WTC11 (cell line): ENCODE data around the gene NAA25. TPM values are rescaled to one million over a fixed set of nuclear protein-coding genes. Genes with fewer than 3 reads are reported as not detected.

Experiments
- ATAC-seq: fragments of 200-7000 bp; cut with Tn5 transposase; 2 replicates; pipeline ENCODE4 v1.10.0; 2021; ENCODE audit warnings: mild to moderate bottlenecking, moderate library complexity
- CTCF ChIA-PET: fragments of 300-600 bp; sonication (Branson Sonifier 250); formaldehyde crosslinking; loops from one replicate; lab custom pipeline; 2021; ENCODE audit warnings: antibody characterized with exemption; lab: Charles Lee
- POLR2A ChIA-PET: fragments of 350-600 bp; sonication (Branson Sonifier 250); formaldehyde crosslinking; loops from one replicate; lab custom pipeline; 2021; ENCODE audit warnings: antibody characterized with exemption; lab: Charles Lee
- DNase-seq: peaks from one replicate; pipeline ENCODE4 v3.0.0; 2021; ENCODE audit warnings: low spot score
- H3K27ac Mint-ChIP-seq: 2 replicates; pipeline ENCODE4 v1.8.0; 2021; ENCODE audit warnings: mixed read lengths
- H3K27me3 Mint-ChIP-seq: 2 replicates; pipeline ENCODE4 v1.8.0; 2021; ENCODE audit warnings: low read depth, mild to moderate bottlenecking, moderate library complexity, mixed read lengths
- H3K36me3 Mint-ChIP-seq: 2 replicates; pipeline ENCODE4 v1.8.0; 2021; ENCODE audit warnings: mixed read lengths
- H3K4me1 Mint-ChIP-seq: 2 replicates; pipeline ENCODE4 v1.8.0; 2022; ENCODE audit warnings: mixed read lengths
- H3K4me3 Mint-ChIP-seq: 2 replicates; pipeline ENCODE4 v1.8.0; 2021; ENCODE audit warnings: mild to moderate bottlenecking, moderate library complexity, mixed read lengths
- H3K9me3 Mint-ChIP-seq: 2 replicates; pipeline ENCODE4 v1.8.0; 2021; ENCODE audit warnings: mixed read lengths
- CBFB ChIP-seq: sonication (generic); formaldehyde crosslinking; IDR thresholded peaks from 2 replicates; pipeline ENCODE4 v1.8.1; 2022; ENCODE audit warnings: mild to moderate bottlenecking, low read depth, missing genetic modification reagents
- ETV6 ChIP-seq: sonication (generic); formaldehyde crosslinking; IDR thresholded peaks from 2 replicates; pipeline ENCODE4 v1.8.1; 2022; ENCODE audit warnings: mild to moderate bottlenecking, missing genetic modification reagents
- GABPB1 ChIP-seq: sonication (generic); formaldehyde crosslinking; IDR thresholded peaks from 2 replicates; pipeline ENCODE4 v1.8.1; 2023; ENCODE audit warnings: mild to moderate bottlenecking, missing genetic modification reagents
- JUN ChIP-seq: sonication (generic); formaldehyde crosslinking; IDR thresholded peaks from 2 replicates; pipeline ENCODE4 v1.8.0; 2023; ENCODE audit warnings: mild to moderate bottlenecking, missing genetic modification reagents
- KAT7 ChIP-seq: sonication (generic); formaldehyde crosslinking; IDR thresholded peaks from 2 replicates; pipeline ENCODE4 v1.8.1; 2023; ENCODE audit warnings: missing genetic modification reagents, mild to moderate bottlenecking, borderline replicate concordance
- NR1H2 ChIP-seq: sonication (generic); formaldehyde crosslinking; IDR thresholded peaks from 2 replicates; pipeline ENCODE4 v1.9.0; 2021; ENCODE audit warnings: mild to moderate bottlenecking, moderate library complexity, missing genetic modification reagents
- NR2C2 ChIP-seq: sonication (generic); formaldehyde crosslinking; IDR thresholded peaks from 2 replicates; pipeline ENCODE4 v1.8.0; 2022; ENCODE audit warnings: mild to moderate bottlenecking, missing genetic modification reagents
- SMAD4 ChIP-seq: sonication (generic); formaldehyde crosslinking; IDR thresholded peaks from 2 replicates; pipeline ENCODE4 v1.8.0; 2022; ENCODE audit warnings: mild to moderate bottlenecking, missing genetic modification reagents
- TEAD4 ChIP-seq: sonication (generic); formaldehyde crosslinking; IDR thresholded peaks from 2 replicates; pipeline ENCODE4 v1.8.0; 2022; ENCODE audit warnings: mild to moderate bottlenecking, missing genetic modification reagents
- ZNF423 ChIP-seq: fragments of 250-450 bp; sonication (Bioruptor Pico); IDR thresholded peaks from 2 replicates; pipeline ENCODE4 v2.1.2; 2022; ENCODE audit warnings: mild to moderate bottlenecking, moderate library complexity
- total RNA-seq: library from RNA; stranded (reverse); gene quantifications from 3 replicates; pipeline ENCODE4 v1.2.3, GENCODE V29; 2021
- TF ChIP-seq, protein P1 (sequence below): fragments of 250-450 bp; sonication (Bioruptor Pico); IDR thresholded peaks from 2 replicates; pipeline ENCODE4 v1.8.0; 2021; ENCODE audit warnings: mild to moderate bottlenecking
- TF ChIP-seq, protein P2 (sequence below): sonication (generic); formaldehyde crosslinking; IDR thresholded peaks from 2 replicates; pipeline ENCODE4 v1.8.0; 2022; ENCODE audit warnings: mild to moderate bottlenecking, missing genetic modification reagents
- TF ChIP-seq, protein P3 (sequence below): sonication (generic); formaldehyde crosslinking; IDR thresholded peaks from 2 replicates; pipeline ENCODE4 v1.8.0; 2023; ENCODE audit warnings: missing genetic modification reagents
- TF ChIP-seq, protein P4 (sequence below): fragments of 250-450 bp; sonication (Bioruptor Pico); conservative IDR thresholded peaks from 2 replicates; pipeline ENCODE4 v1.9.0; 2021; ENCODE audit warnings: mild to moderate bottlenecking
- TF ChIP-seq, protein P5 (sequence below): sonication (generic); formaldehyde crosslinking; IDR thresholded peaks from 2 replicates; pipeline ENCODE4 v1.8.0; 2023; ENCODE audit warnings: missing genetic modification reagents, mild to moderate bottlenecking, borderline replicate concordance
- TF ChIP-seq, protein P6 (sequence below): sonication (generic); formaldehyde crosslinking; IDR thresholded peaks from 2 replicates; pipeline ENCODE4 v1.8.1; 2023; ENCODE audit warnings: mild to moderate bottlenecking, moderate library complexity, missing genetic modification reagents

The NAA25 gene
- total RNA-seq, 1 experiment from 2014 or later = 47.5 TPM

DNA sequence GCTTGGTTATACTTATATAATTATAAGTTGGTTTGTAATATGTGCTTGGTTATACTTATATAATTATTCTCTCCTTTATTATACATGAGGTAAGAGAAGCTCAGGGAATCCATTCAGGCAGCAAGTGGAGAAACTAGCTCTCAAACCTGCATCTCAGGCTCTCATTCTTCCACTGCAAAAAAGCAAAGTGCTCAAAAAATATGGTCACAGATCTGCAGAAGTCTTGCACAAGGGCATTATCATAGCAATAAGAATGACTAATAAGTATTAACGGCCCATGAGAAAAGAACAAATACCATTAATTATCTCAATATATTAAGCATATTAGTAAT, 16.3 kb upstream of the NAA25 start:
- TF ChIP-seq SMAD4 (CRISPR knock-in tag) = no peak
- ATAC-seq (no peak), DNase-seq (no peak)
- POLR2A ChIA-PET = interaction anchor here (0.6 to 1.9 kb wide), 6 partner anchors 9 to 265 kb away, joined by 3 to 24 read pairs (median 6); partner anchors contain the start of gene NAA25
- Mint-ChIP-seq H3K27ac (no peak overlapping the region), H3K27me3 (peaks cover 2% of the 10 kb centered on the region; the same call in 1 of the 2 replicates), H3K4me3 (peak overlapping the region; percentile 78), H3K4me1 (peaks cover 27% of the 10 kb centered on the region), H3K9me3 (no peaks in the 10 kb centered on the region), H3K36me3 (no peaks in the 10 kb centered on the region)
- CTCF ChIA-PET = interaction anchor here (0.7 to 2.3 kb wide), 4 partner anchors 8 to 262 kb away, joined by 4 to 13 read pairs (median 7); no protein-coding TSS in a partner anchor

DNA sequence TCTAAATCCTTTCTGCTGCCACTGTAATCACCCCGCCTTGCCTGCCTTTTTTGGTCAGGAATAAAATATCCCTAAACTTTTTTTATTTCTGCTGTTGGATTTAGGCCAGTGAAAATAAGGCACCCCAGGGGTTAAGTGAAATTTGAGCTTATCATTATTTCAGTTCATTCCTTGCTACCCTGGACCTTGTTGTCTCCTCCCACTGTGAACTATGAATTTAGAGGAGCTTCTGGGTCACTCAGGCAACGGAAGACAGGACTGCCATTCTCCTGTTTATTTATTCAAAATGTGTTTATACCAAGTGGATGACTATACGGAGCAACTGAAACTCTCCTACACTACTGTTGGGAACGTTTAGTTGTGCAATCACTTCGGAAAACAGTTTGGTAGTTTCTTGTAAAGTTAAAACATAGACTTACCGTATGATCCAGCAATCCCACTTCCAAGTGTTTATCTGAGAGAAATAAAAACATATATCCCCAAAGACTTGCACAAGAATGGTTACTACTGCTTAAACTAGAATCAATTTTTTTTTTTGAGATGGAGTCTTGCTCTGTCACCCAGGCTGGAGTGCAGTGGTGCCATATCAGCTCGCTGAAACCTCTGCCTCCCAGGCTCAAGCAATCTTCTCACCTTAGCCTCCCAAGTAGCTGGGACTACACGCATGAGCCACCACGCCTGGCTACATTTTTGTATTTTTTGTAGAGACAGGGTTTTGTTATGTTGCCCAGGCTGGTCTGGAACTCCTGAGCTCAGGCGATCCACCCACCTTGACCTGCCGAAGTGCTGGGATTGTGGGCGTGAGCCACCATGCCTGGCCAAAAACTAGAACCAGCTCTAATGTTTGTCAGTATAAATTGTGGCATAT, 14.5 kb upstream of the NAA25 start:
- POLR2A ChIA-PET = no interaction called here
- CTCF ChIA-PET = no interaction called here
- peaks cover 2% of the 10 kb centered on the region; the same call in 1 of the 2 replicates for H3K27me3 Mint-ChIP-seq
- no peaks in the 10 kb centered on the region for H3K36me3 Mint-ChIP-seq
- no peaks in the 10 kb centered on the region for H3K9me3 Mint-ChIP-seq
- H3K4me1 Mint-ChIP-seq = peaks cover 27% of the 10 kb centered on the region
- TF ChIP-seq CBFB (CRISPR knock-in tag) (no peak), TEAD4 (CRISPR knock-in tag) (no peak), ZNF423 (CRISPR knock-in tag) (no peak), ETV6 (CRISPR knock-in tag) (no peak), NR1H2 (CRISPR knock-in tag) (no peak), NR2C2 (no peak)
- TF ChIP-seq, protein P1, sequence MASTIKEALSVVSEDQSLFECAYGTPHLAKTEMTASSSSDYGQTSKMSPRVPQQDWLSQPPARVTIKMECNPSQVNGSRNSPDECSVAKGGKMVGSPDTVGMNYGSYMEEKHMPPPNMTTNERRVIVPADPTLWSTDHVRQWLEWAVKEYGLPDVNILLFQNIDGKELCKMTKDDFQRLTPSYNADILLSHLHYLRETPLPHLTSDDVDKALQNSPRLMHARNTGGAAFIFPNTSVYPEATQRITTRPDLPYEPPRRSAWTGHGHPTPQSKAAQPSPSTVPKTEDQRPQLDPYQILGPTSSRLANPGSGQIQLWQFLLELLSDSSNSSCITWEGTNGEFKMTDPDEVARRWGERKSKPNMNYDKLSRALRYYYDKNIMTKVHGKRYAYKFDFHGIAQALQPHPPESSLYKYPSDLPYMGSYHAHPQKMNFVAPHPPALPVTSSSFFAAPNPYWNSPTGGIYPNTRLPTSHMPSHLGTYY = no peak
- TF ChIP-seq, protein P2, sequence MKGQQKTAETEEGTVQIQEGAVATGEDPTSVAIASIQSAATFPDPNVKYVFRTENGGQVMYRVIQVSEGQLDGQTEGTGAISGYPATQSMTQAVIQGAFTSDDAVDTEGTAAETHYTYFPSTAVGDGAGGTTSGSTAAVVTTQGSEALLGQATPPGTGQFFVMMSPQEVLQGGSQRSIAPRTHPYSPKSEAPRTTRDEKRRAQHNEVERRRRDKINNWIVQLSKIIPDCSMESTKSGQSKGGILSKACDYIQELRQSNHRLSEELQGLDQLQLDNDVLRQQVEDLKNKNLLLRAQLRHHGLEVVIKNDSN (CRISPR knock-in tag) = no peak
- TF ChIP-seq, protein P3, sequence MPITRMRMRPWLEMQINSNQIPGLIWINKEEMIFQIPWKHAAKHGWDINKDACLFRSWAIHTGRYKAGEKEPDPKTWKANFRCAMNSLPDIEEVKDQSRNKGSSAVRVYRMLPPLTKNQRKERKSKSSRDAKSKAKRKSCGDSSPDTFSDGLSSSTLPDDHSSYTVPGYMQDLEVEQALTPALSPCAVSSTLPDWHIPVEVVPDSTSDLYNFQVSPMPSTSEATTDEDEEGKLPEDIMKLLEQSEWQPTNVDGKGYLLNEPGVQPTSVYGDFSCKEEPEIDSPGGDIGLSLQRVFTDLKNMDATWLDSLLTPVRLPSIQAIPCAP (CRISPR knock-in tag) = no peak
- H3K27ac Mint-ChIP-seq = peak overlapping the region; percentile 32
- no peak for DNase-seq
- ATAC-seq = no peak
- H3K4me3 Mint-ChIP-seq = no peak overlapping the region

DNA sequence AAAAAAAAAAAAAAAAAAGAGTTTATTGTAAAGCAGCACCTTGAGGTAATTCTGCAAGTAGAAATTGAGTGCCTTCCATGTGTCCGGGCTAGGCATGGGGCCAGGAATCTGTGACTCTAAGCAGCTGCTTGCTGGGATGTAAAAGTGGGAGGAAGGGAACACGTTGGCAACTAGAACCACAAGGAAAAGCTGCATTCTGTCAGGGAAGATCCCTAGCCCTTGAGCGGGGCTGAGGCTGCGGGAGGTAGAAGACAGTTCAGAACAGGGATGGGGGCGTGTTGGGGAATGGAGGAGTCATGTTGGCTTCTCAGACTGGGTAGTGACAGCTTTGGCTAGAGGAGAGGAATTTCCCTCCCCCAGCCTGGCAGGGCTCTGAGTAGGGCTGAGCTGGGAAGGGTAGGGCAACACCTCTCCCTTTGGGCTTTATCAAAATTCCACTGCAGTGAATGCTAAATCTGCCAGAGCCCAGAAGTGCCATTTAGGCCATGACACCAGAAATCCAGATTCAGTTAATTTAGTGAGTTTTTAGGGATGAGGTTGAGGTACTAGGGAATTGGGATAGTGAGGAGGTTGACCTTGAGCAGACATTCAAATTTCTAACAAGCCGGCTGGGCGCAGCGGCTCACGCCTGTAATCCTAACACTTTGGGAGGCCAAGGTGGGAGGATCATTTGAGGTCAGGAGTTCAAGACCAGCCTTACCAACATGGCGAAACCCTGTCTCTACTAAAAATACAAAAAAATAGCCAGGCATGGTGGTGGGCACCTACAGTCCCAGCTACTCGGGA, 13.4 kb upstream of the NAA25 start:
- ATAC-seq (no peak), DNase-seq (no peak)
- Mint-ChIP-seq H3K4me1 (peaks cover 27% of the 10 kb centered on the region), H3K4me3 (no peak overlapping the region), H3K36me3 (no peaks in the 10 kb centered on the region), H3K9me3 (no peaks in the 10 kb centered on the region), H3K27ac (0 out of 2 replicates have a peak overlapping the region, but pooled peaks have one; percentile 76), H3K27me3 (peaks cover 2% of the 10 kb centered on the region; the same call in 1 of the 2 replicates)
- POLR2A ChIA-PET = interaction anchor here (0.6 kb wide), 2 partner anchors 118 to 279 kb away, joined by 3 read pairs; no protein-coding TSS in a partner anchor
- no peak for TF ChIP-seq JUN
- TF ChIP-seq, protein P4, sequence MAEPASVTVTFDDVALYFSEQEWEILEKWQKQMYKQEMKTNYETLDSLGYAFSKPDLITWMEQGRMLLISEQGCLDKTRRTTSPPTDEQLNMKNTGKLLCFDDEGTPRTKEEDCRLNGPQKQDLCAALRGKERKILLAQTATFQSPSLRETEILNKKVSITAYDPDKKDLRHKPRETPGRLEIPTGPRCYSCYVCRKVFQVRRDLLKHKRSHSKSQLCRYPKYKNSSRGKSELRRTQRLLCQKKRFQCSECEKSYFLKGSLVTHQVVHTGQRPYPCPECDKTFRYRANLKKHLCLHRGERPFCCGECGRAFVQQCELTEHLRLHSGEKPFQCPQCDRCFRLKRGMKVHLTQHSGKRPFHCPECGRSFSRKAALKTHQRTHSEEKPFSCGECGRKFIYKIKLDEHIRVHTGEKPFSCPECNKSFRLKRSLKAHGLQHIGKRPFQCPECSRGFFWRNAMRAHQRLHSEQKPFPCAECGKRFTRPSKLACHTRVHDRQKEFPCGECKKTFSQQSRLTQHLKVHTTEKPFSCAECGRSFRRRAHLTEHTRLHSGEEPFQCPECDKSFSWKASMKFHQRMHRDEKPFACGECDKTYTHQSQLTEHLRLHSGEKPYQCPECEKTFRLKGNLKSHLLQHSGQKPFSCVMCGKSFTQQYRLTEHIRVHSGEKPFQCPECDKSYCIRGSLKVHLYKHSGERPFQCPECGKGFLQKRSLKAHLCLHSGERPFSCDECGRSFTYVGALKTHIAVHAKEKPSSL = no peak
- TF ChIP-seq, protein P5, sequence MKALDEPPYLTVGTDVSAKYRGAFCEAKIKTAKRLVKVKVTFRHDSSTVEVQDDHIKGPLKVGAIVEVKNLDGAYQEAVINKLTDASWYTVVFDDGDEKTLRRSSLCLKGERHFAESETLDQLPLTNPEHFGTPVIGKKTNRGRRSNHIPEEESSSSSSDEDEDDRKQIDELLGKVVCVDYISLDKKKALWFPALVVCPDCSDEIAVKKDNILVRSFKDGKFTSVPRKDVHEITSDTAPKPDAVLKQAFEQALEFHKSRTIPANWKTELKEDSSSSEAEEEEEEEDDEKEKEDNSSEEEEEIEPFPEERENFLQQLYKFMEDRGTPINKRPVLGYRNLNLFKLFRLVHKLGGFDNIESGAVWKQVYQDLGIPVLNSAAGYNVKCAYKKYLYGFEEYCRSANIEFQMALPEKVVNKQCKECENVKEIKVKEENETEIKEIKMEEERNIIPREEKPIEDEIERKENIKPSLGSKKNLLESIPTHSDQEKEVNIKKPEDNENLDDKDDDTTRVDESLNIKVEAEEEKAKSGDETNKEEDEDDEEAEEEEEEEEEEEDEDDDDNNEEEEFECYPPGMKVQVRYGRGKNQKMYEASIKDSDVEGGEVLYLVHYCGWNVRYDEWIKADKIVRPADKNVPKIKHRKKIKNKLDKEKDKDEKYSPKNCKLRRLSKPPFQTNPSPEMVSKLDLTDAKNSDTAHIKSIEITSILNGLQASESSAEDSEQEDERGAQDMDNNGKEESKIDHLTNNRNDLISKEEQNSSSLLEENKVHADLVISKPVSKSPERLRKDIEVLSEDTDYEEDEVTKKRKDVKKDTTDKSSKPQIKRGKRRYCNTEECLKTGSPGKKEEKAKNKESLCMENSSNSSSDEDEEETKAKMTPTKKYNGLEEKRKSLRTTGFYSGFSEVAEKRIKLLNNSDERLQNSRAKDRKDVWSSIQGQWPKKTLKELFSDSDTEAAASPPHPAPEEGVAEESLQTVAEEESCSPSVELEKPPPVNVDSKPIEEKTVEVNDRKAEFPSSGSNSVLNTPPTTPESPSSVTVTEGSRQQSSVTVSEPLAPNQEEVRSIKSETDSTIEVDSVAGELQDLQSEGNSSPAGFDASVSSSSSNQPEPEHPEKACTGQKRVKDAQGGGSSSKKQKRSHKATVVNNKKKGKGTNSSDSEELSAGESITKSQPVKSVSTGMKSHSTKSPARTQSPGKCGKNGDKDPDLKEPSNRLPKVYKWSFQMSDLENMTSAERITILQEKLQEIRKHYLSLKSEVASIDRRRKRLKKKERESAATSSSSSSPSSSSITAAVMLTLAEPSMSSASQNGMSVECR (CRISPR knock-in tag) = no peak
- TF ChIP-seq GABPB1 (CRISPR knock-in tag) = no peak
- TF ChIP-seq KAT7 (CRISPR knock-in tag) = no peak
- TF ChIP-seq, protein P6, sequence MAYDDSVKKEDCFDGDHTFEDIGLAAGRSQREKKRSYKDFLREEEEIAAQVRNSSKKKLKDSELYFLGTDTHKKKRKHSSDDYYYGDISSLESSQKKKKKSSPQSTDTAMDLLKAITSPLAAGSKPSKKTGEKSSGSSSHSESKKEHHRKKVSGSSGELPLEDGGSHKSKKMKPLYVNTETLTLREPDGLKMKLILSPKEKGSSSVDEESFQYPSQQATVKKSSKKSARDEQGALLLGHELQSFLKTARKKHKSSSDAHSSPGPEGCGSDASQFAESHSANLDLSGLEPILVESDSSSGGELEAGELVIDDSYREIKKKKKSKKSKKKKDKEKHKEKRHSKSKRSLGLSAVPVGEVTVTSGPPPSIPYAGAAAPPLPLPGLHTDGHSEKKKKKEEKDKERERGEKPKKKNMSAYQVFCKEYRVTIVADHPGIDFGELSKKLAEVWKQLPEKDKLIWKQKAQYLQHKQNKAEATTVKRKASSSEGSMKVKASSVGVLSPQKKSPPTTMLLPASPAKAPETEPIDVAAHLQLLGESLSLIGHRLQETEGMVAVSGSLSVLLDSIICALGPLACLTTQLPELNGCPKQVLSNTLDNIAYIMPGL (CRISPR knock-in tag) = no peak
- CTCF ChIA-PET = interaction anchor here (0.6 kb wide), 2 partner anchors 28 to 351 kb away, joined by 3 read pairs; no protein-coding TSS in a partner anchor
